ENCODE data around the gene CABCOCO1. TPM values are rescaled to one million over a fixed set of nuclear protein-coding genes. Genes with fewer than 3 reads are reported as not detected.
A peak's percentile ranks its signal among the peaks of the same experiment; 100 is the strongest.

CABCOCO1 gene
- polyA plus RNA-seq, 2 donors = 0.35 TPM; not detected in 1

DNA sequence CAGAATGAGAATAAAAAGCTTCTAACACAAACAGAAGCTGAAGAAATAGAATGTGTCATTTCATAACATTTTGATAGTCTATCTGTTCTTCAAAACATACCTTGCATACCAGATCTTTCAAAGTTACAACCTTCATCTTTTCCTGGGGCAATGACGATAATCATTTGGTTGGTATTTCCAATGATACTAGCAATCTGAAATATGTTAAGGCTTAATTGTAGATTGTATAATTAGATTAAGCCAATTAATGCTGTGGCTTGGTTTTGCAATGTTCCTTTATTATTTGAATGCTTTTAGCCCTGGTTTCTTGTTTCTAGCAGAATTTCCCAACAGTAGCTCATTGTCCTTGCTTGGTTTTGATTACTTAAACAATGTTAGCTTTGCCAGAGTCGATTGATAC, 84.6 kb downstream of the CABCOCO1 start:
- 75 to 93% methylated on average over 2 of the region's 2 CpGs for WGBS, 2 donors
- Histone ChIP-seq H3K36me3 (ENCODE audit: control insufficient read depth in 2 of 2, insufficient read depth in 2 of 2, low read length in 1 of 2) (no peaks in the 10 kb centered on the region), H3K9me3 (ENCODE audit: control insufficient read depth in 2 of 2, insufficient read depth in 1 of 2, low read depth in 1 of 2, low read length in 1 of 2) (no peaks in the 10 kb centered on the region), H3K27me3 (ENCODE audit: control insufficient read depth in 1 of 2, insufficient read depth in 2 of 2, low read length in 2 of 2) (no peaks in the 10 kb centered on the region), H3K4me1 (ENCODE audit: control insufficient read depth in 2 of 2, insufficient read depth in 2 of 2, low read length in 1 of 2) (peaks cover 2 to 3% of the 10 kb centered on the region in 2 donors), H3K27ac (ENCODE audit: low read depth in 2 of 2, low read length in 1 of 2) (no peak overlapping the region), H3K4me3 (ENCODE audit: low read depth in 1 of 2, low read length in 2 of 2) (no peak overlapping the region)

DNA sequence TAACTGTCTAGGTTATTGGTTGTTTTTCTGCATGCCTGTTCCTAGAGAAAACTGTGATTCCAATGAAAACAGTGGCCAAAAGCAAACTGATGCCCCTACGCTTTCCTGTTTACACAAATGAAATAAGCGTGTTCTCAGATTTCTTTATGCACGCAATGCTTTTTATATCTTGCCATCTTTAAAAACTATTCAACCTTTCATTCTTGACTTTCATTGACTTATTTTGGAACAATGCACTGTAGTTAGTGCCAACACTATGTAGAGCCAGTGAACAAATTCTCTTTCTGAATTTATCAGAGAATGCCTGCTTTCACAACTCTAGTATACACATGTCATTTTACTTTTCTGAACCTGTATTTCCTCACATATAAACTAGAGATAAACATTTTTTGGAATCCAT, 86.6 kb downstream of the CABCOCO1 start:
- H3K4me3 ChIP-seq (ENCODE audit: low read depth in 1 of 2, low read length in 2 of 2) = no peak overlapping the region
- H3K27me3 ChIP-seq (ENCODE audit: control insufficient read depth in 1 of 2, insufficient read depth in 2 of 2, low read length in 2 of 2) = no peaks in the 10 kb centered on the region
- no peaks in the 10 kb centered on the region for H3K36me3 ChIP-seq (ENCODE audit: control insufficient read depth in 2 of 2, insufficient read depth in 2 of 2, low read length in 1 of 2)
- no peak overlapping the region for H3K27ac ChIP-seq (ENCODE audit: low read depth in 2 of 2, low read length in 1 of 2)
- H3K4me1 ChIP-seq (ENCODE audit: control insufficient read depth in 2 of 2, insufficient read depth in 2 of 2, low read length in 1 of 2) = peaks cover 2 to 3% of the 10 kb centered on the region in 2 donors
- no peaks in the 10 kb centered on the region for H3K9me3 ChIP-seq (ENCODE audit: control insufficient read depth in 2 of 2, insufficient read depth in 1 of 2, low read depth in 1 of 2, low read length in 1 of 2)
- WGBS, 2 donors = 41 to 61% methylated on average over 3 of the region's 3 CpGs

DNA sequence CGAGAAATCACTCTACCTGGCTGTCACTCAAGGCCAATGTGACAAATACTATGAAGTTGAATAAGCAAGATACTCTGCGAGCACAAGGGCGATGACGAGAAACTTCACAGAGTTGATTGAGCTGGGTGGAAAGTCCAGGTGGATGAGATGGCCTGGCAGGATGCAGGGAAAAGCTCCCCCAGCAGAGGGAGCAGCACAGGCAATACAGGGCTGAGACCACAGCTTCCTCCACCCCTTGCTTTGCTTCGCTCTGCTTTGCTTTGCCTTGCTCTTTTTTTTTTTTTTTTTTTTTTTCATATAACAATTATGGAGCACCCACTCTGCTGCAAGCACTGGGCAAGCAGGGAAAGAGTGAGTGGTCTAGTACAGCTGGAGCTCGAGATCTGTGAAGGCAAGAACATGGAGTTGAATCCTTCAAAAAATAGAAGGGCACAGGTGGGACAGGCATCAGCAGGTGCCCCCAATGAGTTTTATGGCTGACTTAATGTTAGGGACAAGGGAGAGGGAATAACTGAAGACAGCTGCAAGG, 88.3 kb downstream of the CABCOCO1 start:
- Histone ChIP-seq H3K4me3 (ENCODE audit: low read depth in 1 of 2, low read length in 2 of 2) (no peak overlapping the region), H3K9me3 (ENCODE audit: control insufficient read depth in 2 of 2, insufficient read depth in 1 of 2, low read depth in 1 of 2, low read length in 1 of 2) (no peaks in the 10 kb centered on the region), H3K27me3 (ENCODE audit: control insufficient read depth in 1 of 2, insufficient read depth in 2 of 2, low read length in 2 of 2) (no peaks in the 10 kb centered on the region), H3K27ac (ENCODE audit: low read depth in 2 of 2, low read length in 1 of 2) (peak overlapping the region; percentile 22 to 53), H3K4me1 (ENCODE audit: control insufficient read depth in 2 of 2, insufficient read depth in 2 of 2, low read length in 1 of 2) (peaks cover 2 to 3% of the 10 kb centered on the region in 2 donors), H3K36me3 (ENCODE audit: control insufficient read depth in 2 of 2, insufficient read depth in 2 of 2, low read length in 1 of 2) (no peaks in the 10 kb centered on the region)
- 56 to 77% methylated on average over 6 of the region's 6 CpGs for WGBS, 2 donors

DNA sequence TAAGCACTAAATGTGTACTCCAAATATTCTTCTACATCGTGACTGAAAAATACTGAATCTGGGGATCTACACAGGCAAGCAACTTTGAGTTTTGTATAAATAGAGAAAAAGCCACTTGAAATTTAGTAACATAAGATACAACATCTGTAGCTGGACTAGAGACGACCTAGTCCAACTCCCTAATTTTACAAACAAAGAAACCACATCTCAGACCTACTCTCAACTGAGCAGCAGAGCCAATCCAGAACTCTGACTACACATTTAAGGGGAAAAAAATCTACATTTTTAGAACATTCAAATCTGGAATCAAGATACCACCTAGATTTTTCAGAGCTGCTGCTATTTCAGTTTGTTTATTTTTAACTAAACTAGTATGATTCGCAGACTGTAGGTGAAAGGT, 88.9 kb downstream of the CABCOCO1 start:
- peak overlapping the region in 1 of 2 donors; percentile 22 for H3K27ac ChIP-seq (ENCODE audit: low read depth in 2 of 2, low read length in 1 of 2)
- H3K9me3 ChIP-seq (ENCODE audit: control insufficient read depth in 2 of 2, insufficient read depth in 1 of 2, low read depth in 1 of 2, low read length in 1 of 2) = no peaks in the 10 kb centered on the region
- no peaks in the 10 kb centered on the region for H3K27me3 ChIP-seq (ENCODE audit: control insufficient read depth in 1 of 2, insufficient read depth in 2 of 2, low read length in 2 of 2)
- 35 to 38% methylated on average over 3 of the region's 3 CpGs for WGBS, 2 donors
- H3K4me3 ChIP-seq (ENCODE audit: low read depth in 1 of 2, low read length in 2 of 2) = no peak overlapping the region
- no peaks in the 10 kb centered on the region for H3K36me3 ChIP-seq (ENCODE audit: control insufficient read depth in 2 of 2, insufficient read depth in 2 of 2, low read length in 1 of 2)
- H3K4me1 ChIP-seq (ENCODE audit: control insufficient read depth in 2 of 2, insufficient read depth in 2 of 2, low read length in 1 of 2) = peaks cover 2 to 3% of the 10 kb centered on the region in 2 donors

DNA sequence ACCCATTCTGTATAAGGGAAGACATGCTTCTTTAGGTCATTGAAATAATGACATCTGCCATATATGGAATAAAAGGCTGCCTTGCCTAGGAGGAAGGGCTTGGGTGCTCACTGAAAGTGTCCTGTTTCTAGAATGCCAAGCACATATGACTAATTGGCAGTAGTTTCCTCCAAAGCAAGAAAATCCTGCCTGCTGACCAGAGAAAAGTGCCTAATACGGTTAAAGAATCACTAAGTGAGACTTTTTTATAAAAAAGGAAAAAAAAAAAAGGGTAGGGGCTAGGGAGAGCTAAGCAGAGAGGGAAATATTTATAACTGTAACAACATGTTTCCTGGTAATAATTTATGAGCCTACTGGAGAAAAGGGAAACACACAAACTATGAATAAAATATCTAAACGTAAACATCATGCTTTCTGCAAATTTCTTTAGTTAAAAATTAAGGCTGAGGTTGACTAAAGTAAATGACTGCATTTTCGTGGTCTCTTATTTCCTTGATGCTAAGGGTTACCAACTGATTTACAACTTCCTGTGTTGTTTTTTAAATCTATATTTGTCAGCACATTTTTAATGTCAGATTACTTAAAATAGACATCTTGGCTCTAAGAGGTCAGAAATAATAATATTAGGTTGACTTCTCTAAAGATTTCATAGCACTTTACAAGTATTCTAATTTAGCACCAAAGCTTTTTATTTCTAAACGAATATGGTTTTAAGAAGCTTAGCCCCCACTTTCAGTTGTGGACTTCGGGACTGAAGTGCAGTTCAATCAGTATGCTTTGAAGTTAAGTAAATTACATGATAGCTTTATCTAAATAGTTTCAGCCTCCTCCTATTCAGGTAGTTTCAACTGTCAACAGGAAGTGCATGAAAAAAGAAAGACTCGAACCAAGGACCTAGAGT, 89.6 kb downstream of the CABCOCO1 start:
- H3K4me1 ChIP-seq (ENCODE audit: control insufficient read depth in 2 of 2, insufficient read depth in 2 of 2, low read length in 1 of 2) = peaks cover 2 to 3% of the 10 kb centered on the region in 2 donors
- H3K4me3 ChIP-seq (ENCODE audit: low read depth in 1 of 2, low read length in 2 of 2) = no peak overlapping the region
- no peaks in the 10 kb centered on the region for H3K9me3 ChIP-seq (ENCODE audit: control insufficient read depth in 2 of 2, insufficient read depth in 1 of 2, low read depth in 1 of 2, low read length in 1 of 2)
- H3K27me3 ChIP-seq (ENCODE audit: control insufficient read depth in 1 of 2, insufficient read depth in 2 of 2, low read length in 2 of 2) = no peaks in the 10 kb centered on the region
- no peaks in the 10 kb centered on the region for H3K36me3 ChIP-seq (ENCODE audit: control insufficient read depth in 2 of 2, insufficient read depth in 2 of 2, low read length in 1 of 2)
- peak overlapping the region in 1 of 2 donors; percentile 55 for H3K27ac ChIP-seq (ENCODE audit: low read depth in 2 of 2, low read length in 1 of 2)
- WGBS, 2 donors = 42 to 45% methylated on average over 6 of the region's 6 CpGs

DNA sequence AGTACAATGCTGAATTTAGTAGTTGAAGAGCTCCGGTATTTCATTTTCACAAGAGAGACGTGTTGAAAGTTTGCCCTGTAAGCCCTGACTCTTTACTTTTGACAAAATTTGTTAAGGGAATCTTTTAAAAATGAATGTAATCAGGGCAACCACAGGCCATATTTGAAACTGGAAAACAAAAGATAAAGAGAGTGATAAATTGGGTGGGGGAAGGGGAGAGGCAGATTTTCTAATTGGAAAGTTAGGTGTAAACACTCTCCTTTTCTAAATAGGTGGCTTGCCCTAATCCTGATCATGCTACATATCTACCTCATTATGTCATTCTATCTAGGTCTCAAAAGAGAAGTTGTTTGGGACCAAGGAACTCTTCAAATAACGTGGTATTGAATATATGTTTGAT, 90.7 kb downstream of the CABCOCO1 start:
- Histone ChIP-seq H3K36me3 (ENCODE audit: control insufficient read depth in 2 of 2, insufficient read depth in 2 of 2, low read length in 1 of 2) (no peaks in the 10 kb centered on the region), H3K4me1 (ENCODE audit: control insufficient read depth in 2 of 2, insufficient read depth in 2 of 2, low read length in 1 of 2) (peaks cover 2 to 3% of the 10 kb centered on the region in 2 donors), H3K27ac (ENCODE audit: low read depth in 2 of 2, low read length in 1 of 2) (no peak overlapping the region), H3K4me3 (ENCODE audit: low read depth in 1 of 2, low read length in 2 of 2) (no peak overlapping the region), H3K27me3 (ENCODE audit: control insufficient read depth in 1 of 2, insufficient read depth in 2 of 2, low read length in 2 of 2) (no peaks in the 10 kb centered on the region), H3K9me3 (ENCODE audit: control insufficient read depth in 2 of 2, insufficient read depth in 1 of 2, low read depth in 1 of 2, low read length in 1 of 2) (no peaks in the 10 kb centered on the region)
- 87 to 88% methylated on average over 3 of the region's 3 CpGs for WGBS, 2 donors

DNA sequence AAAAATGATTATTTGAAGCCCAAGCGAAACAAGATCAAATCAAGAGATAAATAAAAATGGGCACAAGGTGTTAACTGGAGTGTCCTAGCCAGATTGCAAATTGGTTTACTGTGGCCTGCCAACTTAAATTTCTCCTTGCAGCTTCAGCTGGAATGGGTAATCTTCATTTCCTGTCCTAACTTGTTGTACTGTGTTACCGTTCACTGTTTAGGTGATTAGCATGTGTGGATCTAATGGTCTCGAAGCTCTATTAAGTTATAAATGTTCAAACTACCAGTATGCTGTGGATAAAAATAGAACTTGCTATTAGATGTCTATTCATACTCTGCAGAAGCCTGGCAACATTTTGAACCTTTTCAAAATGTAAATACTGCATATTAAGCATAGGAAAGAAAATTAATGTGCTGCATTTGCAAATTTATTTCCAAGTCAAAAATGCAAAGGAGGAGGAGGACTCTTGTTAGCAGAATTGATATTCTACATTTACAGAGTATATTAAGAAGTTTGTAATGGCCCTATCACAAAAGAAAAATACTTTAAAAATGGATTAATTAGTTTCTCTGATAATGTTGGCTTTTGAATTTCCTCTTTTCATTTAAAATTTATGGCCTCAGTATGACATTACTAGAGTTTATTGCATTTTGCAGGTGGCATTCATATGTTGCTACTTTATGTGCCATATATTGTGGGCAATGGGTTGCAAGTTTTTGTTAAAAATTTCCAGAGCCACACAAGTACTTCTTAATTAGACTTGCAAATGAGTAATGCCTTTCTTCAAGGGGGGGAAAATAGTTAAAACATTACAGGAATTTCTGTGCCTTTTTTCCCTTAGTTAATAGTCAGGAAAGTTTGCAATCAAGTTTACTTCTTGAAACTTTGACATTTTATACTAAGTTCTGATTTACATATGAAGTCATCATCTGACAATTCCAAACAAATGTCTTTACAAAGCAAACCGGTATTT, 92.1 kb downstream of the CABCOCO1 start:
- Histone ChIP-seq H3K9me3 (ENCODE audit: control insufficient read depth in 2 of 2, insufficient read depth in 1 of 2, low read depth in 1 of 2, low read length in 1 of 2) (no peaks in the 10 kb centered on the region), H3K4me1 (ENCODE audit: control insufficient read depth in 2 of 2, insufficient read depth in 2 of 2, low read length in 1 of 2) (peaks cover 2 to 3% of the 10 kb centered on the region in 2 donors), H3K27ac (ENCODE audit: low read depth in 2 of 2, low read length in 1 of 2) (no peak overlapping the region), H3K4me3 (ENCODE audit: low read depth in 1 of 2, low read length in 2 of 2) (no peak overlapping the region), H3K36me3 (ENCODE audit: control insufficient read depth in 2 of 2, insufficient read depth in 2 of 2, low read length in 1 of 2) (no peaks in the 10 kb centered on the region), H3K27me3 (ENCODE audit: control insufficient read depth in 1 of 2, insufficient read depth in 2 of 2, low read length in 2 of 2) (no peaks in the 10 kb centered on the region)
- 34 to 43% methylated on average over 4 of the region's 4 CpGs for WGBS, 2 donors

DNA sequence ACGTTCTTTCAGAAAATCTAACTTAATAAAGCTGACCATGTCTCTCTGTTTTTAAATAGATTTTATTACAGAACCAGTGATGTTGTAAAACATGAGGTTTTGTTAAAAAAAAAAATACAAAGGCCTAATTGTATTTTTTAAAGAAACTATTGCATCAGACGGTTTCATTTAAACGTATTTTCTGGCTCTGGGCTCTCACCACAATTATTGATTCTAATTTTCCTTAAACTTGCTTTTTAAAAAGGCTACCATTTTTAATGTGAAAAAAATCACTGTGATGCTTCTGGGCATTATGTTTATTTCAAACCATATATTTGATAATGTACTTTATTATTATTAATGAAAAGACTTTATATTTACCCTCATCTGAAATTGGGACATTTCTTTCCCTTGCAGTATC, 94.3 kb downstream of the CABCOCO1 start:
- H3K27ac ChIP-seq (ENCODE audit: low read depth in 2 of 2, low read length in 1 of 2) = no peak overlapping the region
- WGBS, 2 donors = 80 to 90% methylated on average over 3 of the region's 3 CpGs
- H3K36me3 ChIP-seq (ENCODE audit: control insufficient read depth in 2 of 2, insufficient read depth in 2 of 2, low read length in 1 of 2) = no peaks in the 10 kb centered on the region
- H3K4me1 ChIP-seq (ENCODE audit: control insufficient read depth in 2 of 2, insufficient read depth in 2 of 2, low read length in 1 of 2) = no peaks in the 10 kb centered on the region
- no peak overlapping the region for H3K4me3 ChIP-seq (ENCODE audit: low read depth in 1 of 2, low read length in 2 of 2)
- H3K9me3 ChIP-seq (ENCODE audit: control insufficient read depth in 2 of 2, insufficient read depth in 1 of 2, low read depth in 1 of 2, low read length in 1 of 2) = no peaks in the 10 kb centered on the region
- H3K27me3 ChIP-seq (ENCODE audit: control insufficient read depth in 1 of 2, insufficient read depth in 2 of 2, low read length in 2 of 2) = no peaks in the 10 kb centered on the region

Data from esophagus (tissue), 2 donors.